NOMO-1 treated with DMSO at 0.1 percent for 48 hours (cell line): ENCODE data around the gene SYNDIG1.

Source experiments
- DNase-seq: peaks from one replicate; lab custom pipeline; 2025; ENCODE audit not compliant: unreplicated experiment; lab: John Stamatoyannopoulos, UW

The SYNDIG1 gene

DNA sequence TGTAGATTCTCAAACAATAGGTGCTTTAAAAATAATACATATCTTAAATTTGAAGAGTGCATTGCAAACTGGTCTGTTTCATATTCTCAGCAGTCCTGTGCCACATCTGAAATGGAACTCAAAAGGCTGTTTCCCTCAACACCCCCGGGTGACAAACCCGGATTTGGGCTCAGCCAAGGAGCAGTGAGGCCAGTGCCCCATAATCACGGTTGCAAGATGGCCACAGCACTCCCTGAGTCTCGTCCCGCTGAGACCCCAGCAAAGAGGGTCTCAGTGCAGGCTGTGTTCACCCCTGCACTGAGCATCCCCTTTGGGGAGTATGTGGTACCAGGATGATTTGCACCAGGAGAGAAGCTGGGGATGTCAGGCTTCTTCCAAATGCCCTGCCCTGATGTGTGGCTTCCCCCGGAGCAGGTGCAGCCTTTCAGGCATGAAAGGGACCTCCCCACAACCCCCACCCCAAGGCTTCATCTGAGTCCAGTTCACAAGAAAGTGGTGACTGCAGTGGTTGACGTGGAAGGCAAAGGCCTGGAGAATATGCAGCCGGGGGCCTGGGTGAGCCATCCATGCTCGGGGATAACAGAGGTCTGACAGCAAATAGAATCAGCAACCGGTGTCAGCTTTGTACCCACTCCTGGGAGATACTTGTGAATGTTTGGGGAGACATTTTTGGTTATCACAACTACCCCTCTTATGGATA is 202.9 kb downstream of the SYNDIG1 start:
- DNase-seq, result no peak

DNA sequence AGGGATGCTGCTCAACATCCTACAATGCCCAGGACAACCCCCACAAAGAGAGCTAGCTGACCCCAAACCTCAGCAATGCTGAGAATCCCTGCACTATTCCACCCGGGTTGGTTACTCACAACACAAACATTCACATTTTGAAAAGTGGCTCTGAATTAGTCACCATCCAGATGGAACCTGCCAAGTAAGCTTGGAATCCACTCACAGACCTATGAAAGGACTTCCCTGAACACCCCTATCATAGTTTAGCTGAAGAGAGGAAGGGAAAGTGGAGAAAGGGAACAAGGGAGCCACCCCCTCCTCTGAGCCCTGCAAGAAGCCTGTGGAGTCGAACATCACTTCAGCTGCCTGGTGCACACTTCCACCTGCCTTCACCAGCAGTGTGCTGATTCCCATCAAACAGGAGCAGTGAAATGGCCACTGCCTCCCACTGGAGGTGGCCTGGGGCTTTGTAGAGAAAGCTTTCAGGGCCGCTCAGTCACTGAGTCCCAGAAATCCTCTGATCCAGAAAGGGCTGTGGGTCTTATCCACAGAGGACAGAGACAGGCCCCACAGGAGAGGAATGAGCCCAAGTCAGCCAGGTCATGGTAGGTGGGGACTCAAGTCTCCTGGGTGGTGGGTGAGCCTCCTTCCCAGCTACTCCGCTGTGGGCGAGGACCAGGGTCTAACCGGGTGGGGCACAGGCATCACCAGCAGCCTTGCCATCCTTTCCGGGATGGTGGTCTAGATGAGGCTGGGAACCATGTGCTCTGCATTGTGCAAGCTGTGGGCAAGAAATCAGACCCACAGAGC is 203.7 kb downstream of the SYNDIG1 start:
- DNase-seq, result no peak

DNA sequence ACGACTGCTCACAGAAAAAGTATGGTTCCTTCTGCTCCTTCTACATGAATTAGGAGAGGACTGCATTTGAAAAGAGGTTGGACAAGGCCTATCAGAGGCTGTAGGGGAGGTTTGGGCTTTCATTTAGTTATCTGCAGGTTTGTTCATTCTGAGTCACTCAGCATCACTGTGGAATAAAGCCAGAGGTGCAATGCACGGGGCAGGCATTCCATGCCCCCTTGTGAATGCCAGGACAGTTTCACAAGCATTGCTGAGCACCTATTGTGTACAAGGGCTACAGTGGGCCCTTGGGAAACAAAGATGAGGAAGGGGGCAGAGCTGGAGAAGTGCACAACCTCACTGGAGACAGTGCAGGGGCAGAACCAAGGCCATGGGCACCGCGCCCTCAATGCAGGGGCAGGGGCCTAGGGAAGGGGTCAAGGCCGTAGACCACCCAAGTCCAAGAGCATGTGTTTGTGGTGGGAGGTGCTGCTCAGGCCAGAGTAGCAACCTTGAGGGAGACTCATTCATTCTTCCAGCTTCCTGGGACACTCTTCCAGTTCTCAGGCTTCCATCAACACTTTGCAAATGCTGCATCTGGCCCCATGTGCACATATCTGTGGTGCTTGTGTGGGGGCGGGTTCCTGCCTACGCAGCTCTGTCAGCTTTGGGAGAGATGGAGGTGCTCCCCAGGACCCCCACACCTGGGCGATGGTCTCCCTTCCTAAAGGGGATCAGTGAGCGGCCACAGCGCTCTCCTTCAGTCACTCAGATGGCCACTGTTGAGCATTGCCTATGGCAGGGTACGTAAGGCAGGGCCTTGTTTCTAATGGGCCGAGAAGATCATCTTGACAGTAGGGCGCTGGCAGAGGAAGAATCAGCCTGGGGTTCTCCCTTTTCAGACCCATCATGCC is 204.5 kb downstream of the SYNDIG1 start:
- DNase-seq, result no peak

DNA sequence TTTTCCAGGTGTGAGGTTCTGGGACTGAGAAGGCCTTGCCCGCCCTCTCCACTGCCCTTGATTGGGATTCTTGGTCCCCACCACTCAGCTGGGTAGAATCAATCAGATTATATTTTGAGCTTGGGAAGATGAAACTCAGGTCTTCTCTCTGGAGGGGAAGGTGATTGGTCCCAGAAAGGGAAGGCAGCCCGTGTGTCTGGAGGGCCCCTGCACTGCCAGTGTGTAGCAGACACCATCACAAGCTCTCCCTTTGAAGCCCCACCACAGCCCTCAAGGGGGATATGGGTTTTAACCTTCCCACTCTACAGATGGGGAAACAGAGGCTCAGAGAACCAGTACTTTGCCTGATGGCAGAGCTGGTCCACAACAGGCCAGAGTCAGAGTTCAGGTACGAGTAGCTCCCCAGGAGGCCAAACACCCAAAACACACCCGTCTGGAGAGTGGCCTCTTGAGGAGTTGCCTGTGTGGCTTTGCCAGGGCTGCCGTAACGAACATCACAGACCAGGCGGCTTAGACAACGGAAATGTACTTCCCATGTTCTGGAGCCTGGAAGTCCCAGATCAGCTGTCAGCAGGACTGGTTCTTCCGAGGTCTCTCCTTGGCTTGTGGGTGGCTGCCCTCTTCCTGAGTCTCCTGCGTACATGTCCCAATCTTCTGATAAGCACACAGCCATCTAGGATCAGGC is 205.6 kb downstream of the SYNDIG1 start:
- no peak for DNase-seq

DNA sequence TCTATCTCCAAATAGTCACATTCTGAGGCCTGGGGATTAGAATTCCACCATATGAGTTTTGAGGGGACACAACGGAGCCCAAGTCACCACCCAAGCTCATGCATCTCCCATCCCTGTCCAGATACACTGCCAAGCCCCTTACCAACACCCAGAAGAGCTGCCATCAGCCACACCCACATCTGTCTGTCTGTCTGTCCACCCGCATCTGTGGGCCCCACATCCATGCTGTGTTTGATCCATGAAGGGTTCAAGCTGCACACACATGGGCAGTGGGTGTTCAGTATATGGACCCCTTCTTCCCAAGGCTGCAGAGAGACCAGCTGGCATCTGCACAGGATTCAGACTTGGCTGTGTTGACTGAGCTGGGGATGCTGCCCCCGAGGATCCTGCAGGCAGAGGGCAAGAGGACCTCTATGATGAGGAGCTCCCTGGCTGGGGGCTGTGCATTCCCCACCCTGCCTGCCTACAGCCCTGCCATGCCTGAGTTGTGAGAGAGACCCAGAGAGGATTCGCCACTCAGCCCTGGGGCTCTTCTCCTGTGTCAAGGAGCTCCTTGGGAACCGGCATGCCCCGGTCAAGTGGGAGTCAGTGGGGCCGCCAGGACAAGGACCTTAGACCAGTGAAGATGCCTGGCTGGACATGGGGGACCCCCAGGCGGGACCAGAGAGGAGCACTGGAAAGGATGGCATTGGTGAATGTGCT is 206.4 kb downstream of the SYNDIG1 start:
- DNase-seq, result no peak

DNA sequence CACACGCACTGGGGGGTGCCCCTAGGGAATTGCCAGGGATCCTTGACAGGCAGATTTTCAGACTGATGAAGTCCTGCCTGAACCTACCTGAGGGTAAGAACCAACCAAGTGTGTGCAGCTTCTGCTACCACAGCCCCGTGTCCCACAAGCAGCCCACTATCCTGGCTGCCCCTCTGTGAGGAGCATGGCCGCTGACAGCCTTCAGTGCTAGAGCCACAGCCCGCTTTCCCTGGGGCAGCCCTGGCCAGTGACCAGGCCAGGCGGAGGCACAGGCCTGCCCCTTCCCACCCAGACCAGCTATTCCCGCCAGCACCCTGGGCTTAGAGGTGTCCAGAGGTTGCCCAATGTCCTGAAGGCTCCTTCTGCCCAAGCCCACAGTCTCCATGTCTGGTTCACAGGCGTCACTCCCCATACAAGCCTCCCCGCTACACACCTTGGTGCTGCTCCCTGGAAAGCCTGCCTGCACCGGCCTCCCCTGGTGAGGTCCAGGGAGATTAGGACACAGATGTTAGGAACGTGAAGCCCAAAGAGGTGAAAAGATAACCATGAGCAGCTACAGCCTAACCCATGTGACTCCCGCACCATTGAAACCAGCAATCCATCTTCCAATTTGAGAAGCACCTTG is 207.0 kb downstream of the SYNDIG1 start:
- DNase-seq, result no peak

DNA sequence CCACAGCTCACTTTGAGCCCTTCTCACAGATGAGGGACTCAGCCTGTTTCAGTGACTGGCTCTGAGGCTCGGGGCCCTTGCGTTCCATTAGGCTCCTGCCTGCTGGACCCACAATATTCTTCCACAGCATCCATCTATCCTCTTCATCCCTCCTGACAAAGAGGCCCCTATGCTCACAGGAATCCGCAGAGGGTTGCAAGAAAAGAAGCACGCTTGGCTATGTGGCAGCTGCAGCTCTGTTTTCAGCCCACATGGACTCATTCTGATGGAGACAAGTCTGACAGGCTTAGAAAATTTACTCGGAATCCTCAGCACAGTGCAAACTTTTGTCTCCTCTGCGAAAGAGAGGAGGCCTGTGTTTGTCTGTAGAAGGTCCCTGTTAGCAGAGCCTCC is 207.5 kb downstream of the SYNDIG1 start:
- DNase-seq, result no peak

DNA sequence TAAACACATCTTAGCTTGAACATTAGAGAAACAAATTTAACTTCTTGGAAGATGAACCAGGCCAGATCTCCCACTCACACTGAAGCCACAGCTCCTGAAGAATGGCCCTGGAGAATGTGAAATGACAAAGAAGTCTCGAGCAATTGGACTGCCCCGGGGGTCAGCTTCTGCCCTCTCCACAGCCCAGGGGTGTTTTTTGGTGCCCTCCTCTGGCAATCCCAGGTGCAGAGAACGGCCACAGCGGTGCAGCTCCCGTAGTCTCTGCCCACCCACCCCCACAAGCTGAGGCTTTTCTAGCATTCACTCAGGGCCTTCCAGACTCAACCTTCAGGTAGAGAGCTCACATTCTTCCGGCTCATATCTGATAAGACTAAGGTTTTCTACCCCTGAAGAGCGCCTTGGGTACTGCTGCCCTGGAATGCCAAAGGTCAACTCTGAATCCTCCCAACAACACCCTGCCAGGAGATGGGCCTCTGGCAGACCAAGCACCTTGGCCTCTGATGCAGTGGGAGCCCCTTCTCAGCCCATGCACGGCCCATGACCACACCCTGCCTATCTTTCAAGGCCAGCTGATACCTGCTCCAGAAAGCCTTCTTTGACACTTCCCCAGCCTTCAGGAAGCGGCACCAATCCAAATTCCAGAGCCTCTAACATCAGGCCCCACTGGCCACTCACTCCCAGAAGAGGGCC is 208.3 kb downstream of the SYNDIG1 start:
- no peak for DNase-seq

DNA sequence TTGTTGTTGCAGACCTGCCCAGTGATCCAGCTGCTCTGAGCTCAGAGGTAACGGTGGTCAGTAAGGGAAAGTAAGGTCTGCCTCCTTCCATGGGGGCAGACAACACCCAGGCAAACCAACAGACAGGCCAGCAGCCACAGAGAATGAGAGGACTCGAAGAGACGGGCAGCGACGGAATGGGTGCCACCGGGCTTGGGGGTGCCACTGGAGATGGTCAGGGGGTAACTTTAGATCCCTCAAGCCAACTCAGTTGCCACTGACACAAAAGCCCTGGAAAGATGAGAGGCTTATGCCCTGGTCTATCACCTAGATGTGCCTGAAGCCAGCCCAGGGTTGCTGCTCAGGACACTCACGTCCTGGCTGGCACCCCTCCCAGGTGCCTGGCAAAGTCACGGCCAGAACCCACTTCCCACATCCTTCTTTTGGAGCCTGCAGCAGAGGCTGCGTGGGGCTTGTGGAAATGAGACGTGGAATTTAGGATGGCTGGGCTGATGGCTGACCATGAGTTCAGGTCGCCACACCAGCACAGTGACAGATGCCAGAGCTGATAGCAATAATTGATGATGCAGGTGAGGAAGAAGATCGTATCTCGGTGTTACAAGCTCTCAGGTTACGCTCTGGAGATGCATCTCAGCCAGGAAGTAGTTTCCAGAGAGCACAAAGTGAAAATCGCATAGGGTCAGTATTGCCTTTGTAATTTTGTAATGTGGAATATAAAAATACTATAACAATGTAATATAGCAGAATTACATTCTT is 209.1 kb downstream of the SYNDIG1 start:
- DNase-seq, result no peak

DNA sequence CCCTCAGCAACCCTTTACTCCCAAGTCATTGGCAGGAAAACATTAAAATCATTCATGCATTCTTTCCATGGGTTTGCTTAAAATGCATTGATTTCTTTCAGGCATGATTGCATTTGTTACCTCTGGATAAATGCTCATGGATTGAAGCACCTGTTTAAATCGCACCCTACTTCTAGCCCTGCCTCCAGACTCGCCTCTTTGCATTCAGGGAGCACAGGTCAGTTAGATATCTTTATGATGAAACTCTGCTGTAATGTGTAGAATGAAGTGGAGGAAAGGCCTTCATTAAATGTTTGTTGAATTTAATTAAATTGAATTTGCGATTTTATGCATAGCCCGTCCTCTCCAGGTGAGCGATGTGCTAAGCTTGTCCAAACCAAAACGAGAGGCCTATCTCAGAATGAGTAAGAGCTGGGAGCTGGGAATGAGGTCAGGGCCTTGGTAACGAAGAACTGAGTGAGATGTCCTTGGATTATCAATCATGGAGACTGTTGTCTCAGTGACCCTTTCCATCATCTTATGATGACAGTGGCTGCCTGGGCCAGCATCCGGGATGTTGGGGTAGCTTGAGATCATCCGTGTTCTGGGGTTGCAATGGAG is 210.1 kb downstream of the SYNDIG1 start:
- DNase-seq, result no peak

DNA sequence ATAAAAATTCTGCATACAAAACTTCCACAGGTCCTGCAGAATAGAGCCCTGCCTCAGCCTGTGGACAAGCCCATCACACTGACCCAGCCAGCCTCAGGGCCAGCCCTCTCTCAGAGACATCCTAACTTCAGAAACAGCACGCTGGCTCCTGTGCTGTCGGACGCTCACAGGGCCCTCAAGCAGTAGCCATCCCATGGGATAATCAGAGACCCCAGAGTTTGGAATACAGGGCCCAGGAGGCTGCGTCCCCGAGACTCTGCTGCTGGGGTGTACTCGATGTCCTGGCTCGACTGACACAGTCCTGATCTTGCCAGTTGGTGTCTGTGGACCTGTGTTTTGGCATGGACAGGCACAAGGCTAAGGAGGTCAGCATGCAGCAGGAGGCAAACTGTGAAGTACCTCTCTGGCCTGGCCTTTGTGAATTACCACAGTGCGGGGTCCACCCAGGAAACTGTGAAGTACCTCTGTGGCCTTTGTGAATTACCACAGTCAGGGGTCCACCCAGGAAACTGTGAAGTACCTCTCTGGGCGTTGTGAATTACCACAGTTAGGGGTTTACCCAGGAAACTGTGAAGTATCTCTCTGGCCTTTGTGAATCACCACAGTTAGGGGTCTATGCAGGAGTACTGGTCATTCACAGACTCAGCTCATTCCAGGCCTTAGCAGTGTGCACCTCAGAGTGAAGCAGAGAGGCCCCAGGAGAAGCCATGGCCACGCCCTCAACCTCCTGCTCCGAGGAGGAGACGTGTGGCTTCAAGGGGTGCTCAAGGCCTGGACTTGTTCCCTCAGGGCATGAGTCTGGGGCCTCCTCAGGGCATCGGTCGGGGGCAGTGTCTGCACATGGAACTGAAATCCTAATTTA is 212.4 kb downstream of the SYNDIG1 start:
- DNase-seq, result no peak

DNA sequence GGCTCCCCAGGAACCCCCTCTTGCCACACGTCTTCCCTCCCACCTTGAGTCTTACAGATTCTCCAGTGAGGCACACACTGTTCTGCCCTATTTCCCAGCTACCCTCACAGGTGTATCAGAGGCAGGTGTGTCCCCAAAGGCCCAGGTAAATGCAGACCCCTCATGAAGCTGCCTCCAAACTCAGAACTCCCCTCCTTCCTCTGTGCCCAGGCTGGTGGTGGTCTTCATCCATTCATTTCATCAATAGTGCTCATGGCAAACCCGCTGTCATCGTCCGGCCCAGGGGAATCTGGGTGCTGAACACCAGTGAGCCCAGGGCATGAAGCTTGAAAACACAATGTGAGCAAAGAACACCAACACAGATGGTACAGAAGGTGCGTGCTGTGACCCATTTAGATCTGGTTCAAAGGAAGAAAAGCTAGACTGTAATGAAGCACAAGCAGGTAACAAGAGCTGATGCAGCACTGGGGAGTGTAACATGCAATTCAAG is 213.1 kb downstream of the SYNDIG1 start:
- DNase-seq, result no peak

DNA sequence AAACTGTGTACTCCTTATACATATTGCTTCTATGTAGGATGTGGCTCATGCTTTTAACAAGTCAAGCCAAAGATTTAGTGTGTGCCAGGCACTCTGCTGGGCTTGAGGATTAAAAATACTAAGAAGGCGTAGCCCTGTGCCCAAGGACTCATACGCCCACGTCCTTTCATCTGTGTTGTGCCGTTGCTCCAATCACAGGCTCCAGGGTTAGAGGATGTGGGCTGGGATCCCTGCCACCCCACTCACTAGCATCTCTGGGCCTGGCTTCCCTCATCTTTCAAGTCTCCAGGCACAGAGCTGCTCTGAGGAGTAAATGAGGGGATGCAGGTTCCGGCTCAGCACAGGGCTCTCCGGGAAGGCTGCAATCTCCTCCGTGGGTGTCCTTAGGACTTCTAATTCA is 214.2 kb downstream of the SYNDIG1 start:
- DNase-seq, result no peak

DNA sequence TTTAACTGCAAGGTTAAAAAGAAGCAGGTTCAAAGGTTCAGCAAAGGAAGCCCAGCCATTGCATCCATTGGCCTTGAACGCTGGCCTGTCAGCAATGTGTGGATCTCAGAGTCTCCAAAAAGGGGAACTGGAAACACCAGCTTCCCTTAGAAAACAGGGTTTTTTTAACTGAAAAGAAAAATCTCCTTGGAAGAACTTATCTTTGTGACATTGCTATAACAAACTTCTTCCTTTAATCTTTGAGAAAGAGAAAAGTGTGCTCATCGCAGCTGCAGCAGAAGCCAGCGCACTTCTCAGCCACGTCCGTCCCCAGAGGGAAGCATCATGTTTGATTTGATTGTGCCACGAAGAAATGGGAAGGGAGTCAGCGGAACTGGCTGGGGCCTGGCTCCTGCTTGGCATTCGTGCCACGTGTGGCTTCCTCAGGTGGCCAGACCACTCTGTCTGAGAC is 215.0 kb downstream of the SYNDIG1 start:
- peak; percentile 4 for DNase-seq

DNA sequence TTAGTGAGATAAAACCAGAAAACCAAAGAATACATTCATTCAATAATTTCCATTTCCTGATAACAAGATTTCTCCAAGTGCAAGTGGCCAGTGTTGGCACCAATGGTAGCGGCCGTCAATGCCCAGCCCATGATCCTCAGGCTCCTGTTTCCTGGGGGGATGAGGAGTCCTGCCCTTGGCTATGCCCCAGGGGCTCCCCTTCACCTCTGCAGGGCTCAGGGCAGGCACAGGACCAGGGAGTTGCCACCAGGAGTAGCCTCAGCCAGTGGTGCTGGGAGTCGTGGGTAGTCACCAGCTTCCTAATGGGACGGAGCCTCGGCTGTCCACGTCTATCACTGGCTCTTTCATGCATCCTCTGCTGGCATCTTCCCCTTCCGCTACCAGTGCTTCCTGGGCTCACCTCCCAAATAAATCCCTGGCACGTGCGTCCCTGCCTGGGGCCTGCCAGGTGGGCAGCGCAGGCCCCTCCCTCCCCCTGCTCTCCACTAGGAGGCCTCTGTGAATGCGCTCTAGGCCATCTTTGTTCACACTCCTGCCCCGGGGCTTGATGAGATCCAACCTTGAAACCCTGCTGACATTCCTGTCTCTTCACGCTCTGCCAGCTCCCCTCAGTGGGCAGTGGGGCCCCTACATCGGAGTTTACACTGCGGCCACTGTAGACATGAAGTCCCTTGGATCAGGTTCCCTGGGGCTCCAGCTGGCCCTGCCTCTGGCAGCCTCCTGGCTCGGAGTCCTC is 215.7 kb downstream of the SYNDIG1 start:
- DNase-seq, result no peak

DNA sequence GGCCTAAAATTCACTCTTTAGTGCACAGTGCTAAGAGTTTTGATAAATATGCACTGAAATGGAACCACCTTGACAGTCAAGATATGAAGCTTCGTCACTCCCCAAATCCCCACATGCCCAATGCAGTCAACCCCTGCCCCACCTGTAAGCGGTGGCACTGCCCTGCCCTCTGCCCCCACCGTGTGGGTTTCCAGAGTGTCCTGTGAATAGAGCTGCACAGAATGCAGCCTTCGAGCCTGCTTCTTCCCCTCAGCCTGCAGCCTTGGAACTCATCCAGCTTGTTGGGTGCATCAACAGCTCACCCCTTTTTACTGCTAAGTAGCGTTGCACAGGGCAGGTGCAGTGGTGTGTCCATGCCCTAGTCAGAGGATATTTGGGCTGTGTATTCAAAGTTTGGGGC is 216.3 kb downstream of the SYNDIG1 start:
- DNase-seq, result no peak
